ENCODE measurements around the gene GRIK5. TPM values are rescaled to one million over a fixed set of nuclear protein-coding genes. Genes with fewer than 3 reads are reported as not detected.

Gene GRIK5
- total RNA-seq, 1 experiment from 2014 or later = 43.1 TPM

- Mint-ChIP-seq H3K9me3 (no peaks in the 10 kb centered on the region), H3K4me3 (peak overlapping the region; percentile 52 to 77; a peak in 3 of 5 replicates), H3K4me1 (peaks cover 9 to 35% of the 10 kb centered on the region in 2 experiments), H3K36me3 (ENCODE audit: insufficient read depth in 1 of 3, low read depth in 3 of 3) (no peaks in the 10 kb centered on the region; a peak in 1 of 7 replicates), H3K27ac (no peak overlapping the region), H3K27me3 (ENCODE audit: low read depth) (peaks cover 19% of the 10 kb centered on the region)
- WGBS (ENCODE audit: extremely low coverage, insufficient read length, low lambda C conversion rate) = no CpG with 5 or more reads among the region's 36 CpGs
- no peaks in the 10 kb centered on the region for H3K79me2 ChIP-seq (ENCODE audit: insufficient read depth, low read length)
- H4K91ac ChIP-seq (ENCODE audit: insufficient read length, low read depth, low read length) = no peak overlapping the region
- no peak overlapping the region for H3T11ph ChIP-seq (ENCODE audit: low read length)
- no peak overlapping the region for H2AK5ac ChIP-seq (ENCODE audit: insufficient read length, low read length)
- H3K4me1 ChIP-seq (ENCODE audit: insufficient read depth, low read length) = no peaks in the 10 kb centered on the region; the same call in 1 of the 2 replicates
- H2BK120ac ChIP-seq (ENCODE audit: low read depth, low read length, poor library complexity, severe bottlenecking) = no peak overlapping the region
- no peak overlapping the region for H3K9ac ChIP-seq (ENCODE audit: extremely low read depth, insufficient read length, low read length)
- no peak overlapping the region for H3K4me2 ChIP-seq (ENCODE audit: insufficient read depth, insufficient read length, low read length)
- no peak overlapping the region for H3K27ac ChIP-seq (ENCODE audit: insufficient read length, low read depth, low read length)
- H3K27me3 ChIP-seq (ENCODE audit: insufficient read depth, low read length) = no peaks in the 10 kb centered on the region
- H4K5ac ChIP-seq (ENCODE audit: insufficient read length, low read depth, low read length) = no peak overlapping the region
- no peak overlapping the region for H3K56ac ChIP-seq (ENCODE audit: insufficient read length, low read depth, low read length)
- H2BK12ac ChIP-seq (ENCODE audit: insufficient read length, low read depth, low read length) = no peak overlapping the region
- no peak for TF ChIP-seq CTCF (conservative IDR thresholded peaks at IDR 0.05)
- no peak overlapping the region for H4K8ac ChIP-seq (replicated peaks; ENCODE audit: insufficient read length, low read depth, low read length)
- no peak overlapping the region for H3K23ac ChIP-seq (ENCODE audit: insufficient read length, low read depth, low read length)
- H2AFZ ChIP-seq (ENCODE audit: low read length) = no peak overlapping the region
- no peak overlapping the region for H2BK5ac ChIP-seq (ENCODE audit: insufficient read length, low read length)
- H2BK20ac ChIP-seq (ENCODE audit: low read depth, low read length, poor library complexity, severe bottlenecking) = no peak overlapping the region
- H3K9me3 ChIP-seq (ENCODE audit: control insufficient read depth, low read depth, low read length) = no peaks in the 10 kb centered on the region
- no peak overlapping the region for H3K4ac ChIP-seq (ENCODE audit: low read depth, low read length)
- H3K23me2 ChIP-seq (ENCODE audit: insufficient read length, low read depth, low read length, poor library complexity, severe bottlenecking) = no peaks in the 10 kb centered on the region
- no peaks in the 10 kb centered on the region for H3K79me1 ChIP-seq (ENCODE audit: insufficient read depth, low read depth, low read length, poor library complexity, severe bottlenecking)
- H4K20me1 ChIP-seq (ENCODE audit: control insufficient read depth, insufficient read depth, insufficient read length) = no peaks in the 10 kb centered on the region
- H3K18ac ChIP-seq (ENCODE audit: insufficient read length, low read depth, low read length) = no peak overlapping the region
- no peak for DNase-seq
- H2BK15ac ChIP-seq (ENCODE audit: low read depth, low read length) = no peak overlapping the region
- H3K14ac ChIP-seq (ENCODE audit: insufficient read depth, low read length) = no peak overlapping the region
These were observed 25.3 kb upstream of the GRIK5 start for GRCh38 chr19:42095142-42095813.

All from H9 (cell line).